GM06990 (cell line): ENCODE data around the gene HOXA6.

ENCODE experiments used
- DNase-seq: peaks from one replicate; pipeline ENCODE4 v3.0.0-alpha.2; 2011; ENCODE audit not compliant: insufficient read length; ENCODE audit errors: extremely low read depth
- H3K27me3 ChIP-seq: replicated peaks from 2 replicates; pipeline ENCODE4 v1.6.0; 2011; ENCODE audit warnings: low read length; ENCODE audit not compliant: control insufficient read depth, insufficient read depth
- H3K36me3 ChIP-seq: 2 replicates; pipeline ENCODE4 v1.5.1; 2011; ENCODE audit warnings: low read length; ENCODE audit not compliant: control insufficient read depth, insufficient read depth
- H3K4me3 ChIP-seq: replicated peaks from 2 replicates; pipeline ENCODE4 v1.5.1; 2011; ENCODE audit warnings: low read depth, mild to moderate bottlenecking, control low read depth, low read length
- CTCF ChIP-seq: IDR thresholded peaks from 2 replicates; pipeline ENCODE4 v1.5.1; 2011; ENCODE audit warnings: low read length, control low read depth, mild to moderate bottlenecking, inconsistent platforms; ENCODE audit not compliant: insufficient read depth, poor library complexity, severe bottlenecking

The HOXA6 gene

GRCh38 chr7:27144781-27145164 is 2.8 kb downstream of the HOXA6 start:
- TF ChIP-seq CTCF: no peak
- Histone ChIP-seq H3K4me3 (no peak overlapping the region), H3K36me3 (no peaks in the 10 kb centered on the region), H3K27me3 (peaks cover 2% of the 10 kb centered on the region; the same call in 1 of the 2 replicates)
- DNase-seq: no peak

GRCh38 chr7:27143950-27144780 is 3.4 kb downstream of the HOXA6 start:
- Histone ChIP-seq H3K27me3 (peaks cover 2% of the 10 kb centered on the region; the same call in 1 of the 2 replicates), H3K4me3 (no peak overlapping the region), H3K36me3 (no peaks in the 10 kb centered on the region)
- DNase-seq: no peak
- no peak for TF ChIP-seq CTCF

GRCh38 chr7:27143023-27143949 is 4.3 kb downstream of the HOXA6 start, which contains the start of gene HOXA5:
HOXA5 (minus strand) TSS chr7:27143681; CDS start chr7:27143607, 74 bp downstream.
- Histone ChIP-seq H3K36me3 (no peaks in the 10 kb centered on the region), H3K27me3 (peaks cover under 1% of the 10 kb centered on the region; the same call in 1 of the 2 replicates), H3K4me3 (no peak within 1 kb of the TSS)
- DNase-seq: no peak
- TF ChIP-seq CTCF: no peak

- no peak for DNase-seq
- no peak for TF ChIP-seq CTCF
- no peaks in the 10 kb centered on the region; the same call in 1 of the 2 replicates for H3K27me3 ChIP-seq
- no peaks in the 10 kb centered on the region for H3K36me3 ChIP-seq
- no peak overlapping the region for H3K4me3 ChIP-seq
Measured at GRCh38 chr7:27142580-27143022, 5.0 kb downstream of the HOXA6 start.

GRCh38 chr7:27141923-27142579 is 5.5 kb downstream of the HOXA6 start:
- TF ChIP-seq CTCF: no peak
- Histone ChIP-seq H3K27me3 (no peaks in the 10 kb centered on the region), H3K4me3 (no peak overlapping the region), H3K36me3 (no peaks in the 10 kb centered on the region)
- DNase-seq: no peak
